Lung (tissue), 12 donors: Measurements from ENCODE around the gene APBA2. TPM values are rescaled to one million over a fixed set of nuclear protein-coding genes. Genes with fewer than 3 reads are reported as not detected.

ENCODE experiments used
- ATAC-seq: fragments of 200-7000 bp; cut with Tn5 transposase; one replicate; pipeline ENCODE4 v1.9.1; 2020; ENCODE audit warnings: moderate number of reproducible peaks; ENCODE audit not compliant: insufficient read depth, low FRiP score
- DNase-seq, 3 donors: peaks; one replicate each; pipeline ENCODE4 v3.0.0-alpha.2; 2013 to 2017
- H3K27ac ChIP-seq, 2 donors: one replicate each; pipeline ENCODE4 v1.5.1; 2013; ENCODE audit warnings: mild to moderate bottlenecking in 2 of 2, moderate library complexity in 2 of 2, control low read depth in 1 of 2, inconsistent platforms in 1 of 2, low read depth in 1 of 2, low read length in 1 of 2
- H3K27me3 ChIP-seq, 3 donors: one replicate each; pipeline ENCODE4 v1.5.1; 2013; ENCODE audit warnings: low read length in 2 of 3; ENCODE audit not compliant: control insufficient read depth in 3 of 3, insufficient read depth in 3 of 3
- H3K36me3 ChIP-seq, 4 donors: one replicate each; pipeline ENCODE4 v1.5.1; 2013; ENCODE audit warnings: low read length in 4 of 4, mild to moderate bottlenecking in 1 of 4, moderate library complexity in 1 of 4; ENCODE audit not compliant: control insufficient read depth in 4 of 4, insufficient read depth in 4 of 4
- H3K4me1 ChIP-seq, 5 donors: one replicate each; pipeline ENCODE4 v1.5.1; 2013; ENCODE audit warnings: low read length in 5 of 5, mild to moderate bottlenecking in 2 of 5, moderate library complexity in 1 of 5; ENCODE audit not compliant: control insufficient read depth in 5 of 5, insufficient read depth in 5 of 5
- H3K4me3 ChIP-seq: one replicate; pipeline ENCODE4 v1.5.1; 2013; ENCODE audit warnings: mild to moderate bottlenecking, control low read depth, moderate library complexity
- H3K9ac ChIP-seq, 2 donors: one replicate each; pipeline ENCODE4 v1.5.1; 2013; ENCODE audit warnings: low read length in 2 of 2, control low read depth in 1 of 2; ENCODE audit not compliant: insufficient read depth in 1 of 2
- H3K9me3 ChIP-seq, 4 donors: one replicate each; pipeline ENCODE4 v1.5.1; 2013; ENCODE audit warnings: low read length in 3 of 4, mild to moderate bottlenecking in 1 of 4, moderate library complexity in 1 of 4; ENCODE audit not compliant: control insufficient read depth in 4 of 4, insufficient read depth in 3 of 4
- WGBS, 2 donors: extraction: QIAGEN DNeasy Blood & Tissue Kit; methylation state at CpG; one replicate each; pipeline ENCODE4 v1.1.7; 2013; 5-methylcytosine and 5-hydroxymethylcytosine counted together
- polyA plus RNA-seq, 2 donors: library from polyadenylated mRNA; stranded (reverse); fragments of 200-250 nt; gene quantifications; one replicate each; pipeline ENCODE4 v1.2.1, GENCODE V29; 2013
- total RNA-seq, 2 donors: library from RNA; depleted of rRNA in 1 of 2; stranded (reverse); fragments of >200 nt in 1 of 2; gene quantifications; one replicate each; pipeline ENCODE4 v1.2.1, GENCODE V29; 2014 to 2021
- TF ChIP-seq, protein P1 (sequence below): IDR thresholded peaks from 2 replicates; pipeline ENCODE4 v1.5.1; 2012; ENCODE audit warnings: mild to moderate bottlenecking; ENCODE audit errors: control extremely low read depth, extremely low read depth
- donor health status: control.
- donor health status: control.
- donor health status: Bipolar disorder and iron deficiency.
- donor health status: healthy.
- donor health status: DM: yes; HTN: yes; CAD: no.

Gene APBA2
- total and polyA plus RNA-seq, 4 donors = 1.6 to 18.3 (median 4.5) TPM

GRCh38 chr15:29125382-29126207, 239.8 kb downstream of the APBA2 start:
- ATAC-seq (no peak), DNase-seq (no peak)
- Histone ChIP-seq H3K4me3 (no peak overlapping the region), H3K27me3 (peaks cover 0 to 3% (median 0%) of the 10 kb centered on the region in 3 donors), H3K9me3 (no peaks in the 10 kb centered on the region), H3K4me1 (no peaks in the 10 kb centered on the region), H3K9ac (no peak overlapping the region), H3K36me3 (no peaks in the 10 kb centered on the region), H3K27ac (no peak overlapping the region)
- TF ChIP-seq, protein P1, sequence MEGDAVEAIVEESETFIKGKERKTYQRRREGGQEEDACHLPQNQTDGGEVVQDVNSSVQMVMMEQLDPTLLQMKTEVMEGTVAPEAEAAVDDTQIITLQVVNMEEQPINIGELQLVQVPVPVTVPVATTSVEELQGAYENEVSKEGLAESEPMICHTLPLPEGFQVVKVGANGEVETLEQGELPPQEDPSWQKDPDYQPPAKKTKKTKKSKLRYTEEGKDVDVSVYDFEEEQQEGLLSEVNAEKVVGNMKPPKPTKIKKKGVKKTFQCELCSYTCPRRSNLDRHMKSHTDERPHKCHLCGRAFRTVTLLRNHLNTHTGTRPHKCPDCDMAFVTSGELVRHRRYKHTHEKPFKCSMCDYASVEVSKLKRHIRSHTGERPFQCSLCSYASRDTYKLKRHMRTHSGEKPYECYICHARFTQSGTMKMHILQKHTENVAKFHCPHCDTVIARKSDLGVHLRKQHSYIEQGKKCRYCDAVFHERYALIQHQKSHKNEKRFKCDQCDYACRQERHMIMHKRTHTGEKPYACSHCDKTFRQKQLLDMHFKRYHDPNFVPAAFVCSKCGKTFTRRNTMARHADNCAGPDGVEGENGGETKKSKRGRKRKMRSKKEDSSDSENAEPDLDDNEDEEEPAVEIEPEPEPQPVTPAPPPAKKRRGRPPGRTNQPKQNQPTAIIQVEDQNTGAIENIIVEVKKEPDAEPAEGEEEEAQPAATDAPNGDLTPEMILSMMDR = no peak
- WGBS, 2 donors = 92 to 93% methylated on average over 19 of the region's 19 CpGs

DNA sequence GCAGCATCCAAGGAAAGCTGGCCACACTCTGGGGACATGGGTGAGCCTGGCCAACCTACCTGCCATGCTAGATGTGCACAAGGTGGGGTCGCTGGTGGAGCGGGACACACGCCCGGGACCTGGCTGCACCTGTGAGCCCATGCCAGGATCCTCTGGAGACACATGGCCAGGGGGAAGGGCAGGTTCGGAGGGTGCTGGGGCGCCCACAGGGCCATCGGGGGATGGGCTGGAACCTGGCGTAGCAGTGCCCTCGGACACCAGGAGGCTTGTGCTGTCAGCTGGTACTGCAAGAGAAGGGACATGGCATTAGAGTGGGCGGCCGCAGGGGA, 240.4 kb downstream of the APBA2 start:
- 87 to 91% methylated on average over 11 of the region's 11 CpGs for WGBS, 2 donors
- Histone ChIP-seq H3K9ac (no peak overlapping the region), H3K27ac (no peak overlapping the region), H3K9me3 (no peaks in the 10 kb centered on the region), H3K4me3 (no peak overlapping the region), H3K36me3 (no peaks in the 10 kb centered on the region), H3K27me3 (peaks cover 0 to 7% (median 0%) of the 10 kb centered on the region in 3 donors), H3K4me1 (no peaks in the 10 kb centered on the region)
- DNase-seq (no peak), ATAC-seq (no peak)
- TF ChIP-seq, protein P1 = no peak

DNA sequence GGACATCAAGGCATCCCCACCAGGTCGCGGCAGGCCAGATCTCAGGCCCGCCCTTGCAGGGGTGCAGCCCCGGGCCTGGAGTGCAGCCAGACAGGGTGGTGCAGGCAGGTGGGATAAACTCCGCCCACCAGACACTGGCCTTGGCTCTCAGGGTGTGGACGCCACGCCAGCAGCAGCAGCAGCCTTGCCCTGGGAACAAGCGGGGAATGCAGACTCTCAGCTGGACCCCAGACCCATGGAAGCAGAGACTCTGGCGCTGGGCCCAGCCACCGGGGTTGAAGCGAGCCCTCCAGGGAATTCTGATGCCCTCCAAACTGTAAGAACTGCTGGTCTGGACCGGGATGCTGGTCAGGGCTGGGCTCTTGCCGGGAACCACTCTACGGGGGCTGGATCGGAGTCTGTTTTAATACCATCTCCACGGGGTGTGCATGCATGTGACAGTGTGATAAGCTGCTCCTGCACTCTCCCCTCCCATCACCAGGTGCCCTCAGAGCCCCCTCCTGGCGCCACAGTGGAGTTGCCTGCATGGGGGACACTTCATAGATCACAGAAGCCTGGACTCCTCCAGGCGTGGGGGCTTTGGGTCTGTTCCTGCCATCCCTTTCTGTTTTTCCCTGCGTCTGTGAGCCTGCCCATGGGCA, 241.2 kb downstream of the APBA2 start:
- no peak overlapping the region for H3K9ac ChIP-seq
- ATAC-seq = no peak
- DNase-seq = no peak
- no peaks in the 10 kb centered on the region for H3K9me3 ChIP-seq
- no peaks in the 10 kb centered on the region for H3K4me1 ChIP-seq
- TF ChIP-seq, protein P1 = no peak
- H3K4me3 ChIP-seq = no peak overlapping the region
- WGBS, 2 donors = 76 to 82% methylated on average over 16 to 19 of the region's 19 CpGs
- no peak overlapping the region for H3K27ac ChIP-seq
- no peaks in the 10 kb centered on the region for H3K36me3 ChIP-seq
- peaks cover 0 to 7% (median 0%) of the 10 kb centered on the region in 3 donors for H3K27me3 ChIP-seq
